HG02885 (cell line): ENCODE data around the gene PPIP5K2.
"Not testable (repeated sequence)": the region's sequence is repeated elsewhere in the genome, so short reads cannot be mapped to it uniquely, and the experiment has no call there.

Experiments used
- ATAC-seq: cut with Tn5 transposase; IDR thresholded peaks from one replicate; pipeline ENCODE4 v1.9.1; 2021; ENCODE audit warnings: mild to moderate bottlenecking; ENCODE audit not compliant: unreplicated experiment, poor library complexity

PPIP5K2 gene

GRCh38 chr5:103119765-103120606 lies at the start of gene PPIP5K2, which contains the start of gene GIN1:
TSS of gene PPIP5K2 (plus strand) at chr5:103120301. CDS start at chr5:103129590, 9,289 bp downstream.
TSS of gene GIN1 (minus strand) at chr5:103120138. CDS start at chr5:103108707, 11,431 bp downstream.
- ATAC-seq, result peak; percentile 88

GRCh38 chr5:103073500-103073899 lies 46.6 kb upstream of the PPIP5K2 start:
- ATAC-seq, result not testable (repeated sequence)

DNA sequence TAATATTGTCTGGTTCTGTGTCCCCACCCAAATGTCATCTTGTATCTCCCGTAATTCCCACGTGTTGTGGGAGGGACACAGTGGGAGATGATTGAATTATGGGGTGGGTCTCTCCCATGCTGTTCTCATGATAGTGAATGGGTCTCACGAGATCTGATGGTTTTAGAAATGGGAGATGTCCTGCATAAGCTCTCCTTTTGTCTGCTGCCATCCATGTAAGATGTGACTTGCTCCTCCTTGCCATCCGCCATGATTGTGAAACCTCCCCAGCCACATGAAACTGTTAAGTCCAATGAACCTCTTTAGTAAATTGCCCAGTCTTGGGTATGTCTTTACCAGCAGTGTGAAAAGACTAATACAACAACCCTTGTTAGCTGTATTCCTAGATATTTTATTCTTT lies 44.7 kb upstream of the PPIP5K2 start:
- ATAC-seq, result no peak

DNA sequence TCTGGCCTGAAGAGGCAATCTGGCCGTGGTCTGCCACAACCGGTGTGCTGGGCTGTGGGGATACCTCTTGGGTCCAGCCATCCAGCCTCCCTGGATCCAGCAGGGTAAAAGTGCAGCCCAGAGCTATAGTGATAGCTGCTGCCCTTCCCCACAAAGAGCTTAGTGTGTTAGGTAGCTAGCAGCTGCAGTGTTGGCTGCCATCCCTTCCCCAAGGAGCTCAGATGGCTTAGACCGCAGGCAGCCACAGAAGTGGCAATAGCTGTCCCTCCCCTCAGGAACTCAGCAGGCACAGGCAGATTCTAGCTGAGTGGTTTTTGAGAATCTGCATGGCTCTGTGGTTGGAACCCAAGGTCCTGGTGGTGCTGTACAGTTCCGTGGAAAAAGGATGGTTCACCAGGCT lies 40.3 kb upstream of the PPIP5K2 start:
- no peak for ATAC-seq

DNA sequence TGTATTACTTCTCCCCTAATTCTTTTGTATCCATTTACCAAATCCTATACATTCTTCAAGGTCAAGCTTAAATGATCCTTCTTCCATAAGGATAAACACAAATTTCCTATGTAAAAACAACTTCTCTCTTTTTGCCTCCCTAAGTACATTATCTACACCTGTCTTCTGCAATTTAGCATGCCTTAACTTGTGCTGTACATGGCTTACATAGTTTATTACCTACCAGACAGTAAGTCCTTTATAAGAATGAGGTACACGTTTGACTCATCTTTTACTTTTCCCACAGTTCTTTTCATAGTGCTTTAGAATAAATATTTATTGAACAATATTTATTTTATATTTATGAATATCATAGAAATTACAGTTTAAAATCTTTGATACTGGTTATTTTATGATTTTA lies 33.6 kb upstream of the PPIP5K2 start:
- ATAC-seq, result no peak

- no peak for ATAC-seq
These were observed 30.8 kb upstream of the PPIP5K2 start for GRCh38 chr5:103089272-103089671.

DNA sequence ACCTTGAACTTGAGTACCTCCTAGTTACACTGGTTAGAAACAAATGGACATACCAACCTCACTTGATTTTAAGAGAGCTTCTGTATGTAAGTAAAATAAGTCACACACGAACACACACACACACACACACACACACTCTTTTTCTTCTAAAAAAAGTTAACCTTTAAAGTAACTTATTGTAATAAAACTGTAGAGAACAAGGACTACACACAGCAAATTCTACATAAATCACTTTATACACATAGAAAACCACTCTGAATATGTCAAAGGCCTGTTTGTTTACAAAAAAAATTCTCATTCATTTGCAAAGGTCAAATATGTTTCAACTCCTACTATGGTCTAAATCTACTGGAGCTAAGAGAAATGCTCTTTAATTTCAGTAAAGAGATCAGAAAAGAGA lies 29.3 kb upstream of the PPIP5K2 start:
- ATAC-seq, result no peak

DNA sequence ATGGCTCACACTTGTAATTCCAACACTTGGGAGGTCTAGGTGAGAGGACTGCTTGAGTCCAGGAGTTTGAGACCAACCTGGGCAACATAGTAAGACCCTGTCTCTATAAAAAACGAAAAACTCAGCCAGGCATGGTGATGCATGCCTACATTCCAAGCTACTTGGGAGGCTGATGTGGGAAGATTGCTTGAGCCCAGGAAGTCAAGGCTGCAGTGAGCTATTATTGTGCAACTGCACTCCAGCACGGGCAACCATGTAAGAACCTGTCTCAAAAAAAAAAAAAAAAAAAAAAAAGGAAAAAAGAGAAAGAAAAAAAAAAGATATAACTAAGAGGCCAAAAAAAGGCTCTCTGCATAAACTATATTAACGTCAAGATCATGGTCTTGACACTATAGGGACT lies 27.4 kb upstream of the PPIP5K2 start:
- ATAC-seq, result no peak

GRCh38 chr5:103093727-103094126 lies 26.4 kb upstream of the PPIP5K2 start:
- ATAC-seq, result no peak

DNA sequence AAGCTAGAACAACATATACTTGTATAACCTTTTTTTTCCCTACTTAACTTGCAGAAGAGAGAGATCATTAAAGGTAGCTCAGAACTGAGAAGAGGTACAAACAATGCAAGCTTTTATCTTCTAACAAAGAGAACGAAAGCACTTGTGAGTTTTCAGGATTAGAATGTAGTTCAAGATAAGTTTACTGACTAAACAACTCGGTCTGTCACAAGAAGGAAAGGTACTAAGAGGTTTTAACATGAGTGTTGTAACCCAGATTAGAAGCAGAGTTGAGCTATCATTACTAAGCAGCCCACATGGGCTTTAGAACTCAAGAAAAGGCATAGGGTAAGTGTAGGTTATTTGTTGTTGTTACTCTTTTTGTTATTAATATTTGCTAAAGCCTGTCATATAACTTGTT lies 25.4 kb upstream of the PPIP5K2 start:
- ATAC-seq, result no peak

- ATAC-seq, result no peak
These were observed 21.1 kb upstream of the PPIP5K2 start for GRCh38 chr5:103098993-103099392.

DNA sequence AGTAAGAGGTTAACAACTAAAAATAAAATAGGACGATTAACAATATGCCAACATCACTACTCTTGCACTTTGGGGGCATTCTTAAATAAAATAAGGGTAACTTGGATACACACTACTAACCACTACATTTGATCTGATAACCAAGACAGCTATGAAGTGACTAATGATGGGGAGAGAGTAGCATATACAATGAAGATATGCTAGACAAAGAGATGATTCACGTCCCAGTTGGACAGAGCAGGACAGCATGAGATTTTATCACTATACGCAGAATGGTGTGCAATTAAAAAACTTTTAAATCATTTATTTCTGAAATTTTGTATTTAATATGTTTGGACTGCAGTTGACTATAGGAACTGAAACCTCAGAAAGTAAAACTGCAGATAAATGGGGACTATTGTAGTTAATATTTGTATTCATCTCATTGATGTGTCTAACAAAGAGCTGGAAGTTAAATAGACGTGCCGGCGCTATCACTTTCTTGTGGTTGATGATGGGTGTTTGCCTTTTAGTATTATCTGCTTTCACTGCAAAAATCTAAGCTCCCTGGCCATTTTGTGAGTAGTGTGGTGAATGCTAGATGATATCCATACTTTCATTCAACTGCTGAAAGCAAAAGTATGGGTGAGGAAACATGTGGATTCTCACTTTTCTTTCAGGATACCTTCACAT lies 18.9 kb upstream of the PPIP5K2 start:
- ATAC-seq, result no peak

- no peak for ATAC-seq
These were observed 17.9 kb upstream of the PPIP5K2 start for GRCh38 chr5:103102234-103102633.

DNA sequence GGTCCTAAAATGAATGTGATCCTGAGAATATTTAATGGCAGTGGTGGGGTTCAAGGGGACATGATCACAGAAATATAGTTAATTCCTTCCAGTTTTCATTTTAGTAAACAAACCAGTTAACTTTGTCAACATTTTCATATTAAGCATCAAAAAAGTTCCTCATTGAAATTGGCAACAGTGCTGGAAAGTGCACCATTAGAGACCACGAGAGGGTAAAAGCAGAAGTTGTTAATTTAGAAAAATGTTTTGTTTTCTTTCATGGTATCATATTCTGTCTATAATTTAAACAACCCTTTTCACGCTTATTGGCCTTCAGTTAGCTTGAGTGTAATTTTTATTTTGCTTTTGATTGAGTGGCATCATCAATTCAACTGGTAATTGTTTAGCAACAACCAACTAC lies 12.0 kb upstream of the PPIP5K2 start:
- no peak for ATAC-seq

GRCh38 chr5:103109277-103109676 lies 10.8 kb upstream of the PPIP5K2 start:
- no peak for ATAC-seq

DNA sequence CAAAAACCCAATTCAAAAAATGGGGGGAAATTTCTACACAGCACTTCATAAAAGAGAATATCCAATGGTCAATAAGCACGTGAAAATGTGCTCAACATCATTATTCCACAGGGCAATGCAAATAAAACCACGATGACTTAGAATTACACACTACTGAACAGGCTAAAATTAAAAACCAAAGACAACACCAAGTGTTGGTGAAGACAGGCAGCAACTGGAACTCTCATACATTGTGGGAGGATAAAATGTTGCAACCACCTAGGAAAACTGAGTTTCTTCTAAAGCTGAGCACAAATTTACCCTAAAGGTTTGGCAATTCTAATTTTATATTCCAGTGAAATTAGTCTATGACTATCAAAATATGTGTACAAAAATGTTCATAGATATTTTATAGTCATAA lies 9.7 kb upstream of the PPIP5K2 start:
- ATAC-seq, result no peak

GRCh38 chr5:103111468-103111867 lies 8.6 kb upstream of the PPIP5K2 start:
- ATAC-seq, result no peak

DNA sequence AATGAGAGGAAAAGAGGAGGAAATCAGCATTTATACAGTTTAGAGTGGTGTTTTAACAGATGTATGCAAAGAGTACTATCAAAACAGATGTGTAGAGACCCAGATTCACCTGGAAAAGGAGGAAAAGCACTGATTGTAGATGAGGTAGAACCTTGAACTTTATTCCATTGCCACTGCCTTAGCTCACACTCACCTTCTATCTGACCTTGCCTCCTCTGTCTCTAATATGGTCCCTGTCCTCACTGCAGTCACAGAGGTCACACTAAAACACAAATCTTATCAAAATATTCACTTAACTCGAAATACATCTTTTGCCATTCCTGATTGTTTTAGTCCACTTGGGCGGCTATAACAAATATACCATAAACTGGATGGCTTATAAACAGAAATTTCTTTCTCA lies 7.2 kb upstream of the PPIP5K2 start:
- no peak for ATAC-seq

- ATAC-seq, result no peak
These were observed 5.7 kb upstream of the PPIP5K2 start for GRCh38 chr5:103114440-103114839.

DNA sequence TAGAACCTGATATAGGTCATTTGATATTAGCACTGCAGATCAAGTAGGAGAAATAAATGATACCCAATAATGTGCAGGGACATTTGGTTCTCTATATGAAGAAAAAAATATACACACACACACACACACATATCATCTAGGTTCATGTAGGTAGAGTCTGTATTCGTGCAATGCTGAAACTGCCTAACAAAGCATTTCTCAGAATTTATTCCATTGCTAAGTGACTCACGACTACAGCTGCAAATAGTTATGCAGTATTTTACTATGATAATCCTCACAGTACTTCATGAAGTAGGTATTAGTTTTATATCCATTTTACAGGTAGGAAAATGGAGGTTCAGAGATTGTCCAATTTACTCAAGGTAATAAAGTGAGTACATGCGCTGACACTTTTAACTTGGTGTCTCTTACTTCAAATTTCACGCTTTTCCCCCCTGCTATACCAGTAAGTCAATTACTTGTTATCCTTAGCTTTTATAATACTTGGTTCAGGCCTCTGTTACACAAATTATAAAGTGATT lies 2.6 kb upstream of the PPIP5K2 start:
- no peak for ATAC-seq

- ATAC-seq, result no peak
These were observed 884 bp upstream of the PPIP5K2 start for GRCh38 chr5:103119070-103119764.
